GM18498 (cell line): ENCODE measurements around the gene PRR33.
"Not testable (repeated sequence)": the region's sequence is repeated elsewhere in the genome, so short reads cannot be mapped to it uniquely, and the experiment has no call there.

Experiments
- ATAC-seq: cut with Tn5 transposase; IDR thresholded peaks from one replicate; pipeline ENCODE4 v1.9.1; 2021; ENCODE audit warnings: mild to moderate bottlenecking, moderate library complexity; ENCODE audit not compliant: unreplicated experiment

PRR33 gene

GRCh38 chr11:1891831-1892115, at the start of gene PRR33:
PRR33 (minus strand) TSS chr11:1891895; CDS start chr11:1890584, 1,311 bp downstream.
- ATAC-seq, result no peak

DNA sequence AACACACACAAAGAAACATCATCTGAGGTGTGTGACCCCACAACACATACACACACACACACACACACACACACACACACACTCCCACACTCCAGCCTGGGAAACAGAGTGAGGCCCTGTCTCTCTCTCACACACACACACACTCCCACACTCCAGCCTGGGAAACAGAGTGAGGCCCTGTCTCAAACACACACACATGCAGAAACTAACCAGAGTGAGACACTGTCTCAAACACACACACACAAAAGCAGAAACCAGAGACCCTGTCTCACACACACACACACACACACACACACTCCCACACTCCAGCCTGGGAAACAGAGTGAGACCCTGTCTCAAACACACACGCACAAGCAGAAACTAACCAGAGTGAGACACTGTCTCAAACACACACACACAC, 48.1 kb upstream of the PRR33 start:
- ATAC-seq, result not testable (repeated sequence)

GRCh38 chr11:1939006-1939625, 47.4 kb upstream of the PRR33 start:
- no peak for ATAC-seq

DNA sequence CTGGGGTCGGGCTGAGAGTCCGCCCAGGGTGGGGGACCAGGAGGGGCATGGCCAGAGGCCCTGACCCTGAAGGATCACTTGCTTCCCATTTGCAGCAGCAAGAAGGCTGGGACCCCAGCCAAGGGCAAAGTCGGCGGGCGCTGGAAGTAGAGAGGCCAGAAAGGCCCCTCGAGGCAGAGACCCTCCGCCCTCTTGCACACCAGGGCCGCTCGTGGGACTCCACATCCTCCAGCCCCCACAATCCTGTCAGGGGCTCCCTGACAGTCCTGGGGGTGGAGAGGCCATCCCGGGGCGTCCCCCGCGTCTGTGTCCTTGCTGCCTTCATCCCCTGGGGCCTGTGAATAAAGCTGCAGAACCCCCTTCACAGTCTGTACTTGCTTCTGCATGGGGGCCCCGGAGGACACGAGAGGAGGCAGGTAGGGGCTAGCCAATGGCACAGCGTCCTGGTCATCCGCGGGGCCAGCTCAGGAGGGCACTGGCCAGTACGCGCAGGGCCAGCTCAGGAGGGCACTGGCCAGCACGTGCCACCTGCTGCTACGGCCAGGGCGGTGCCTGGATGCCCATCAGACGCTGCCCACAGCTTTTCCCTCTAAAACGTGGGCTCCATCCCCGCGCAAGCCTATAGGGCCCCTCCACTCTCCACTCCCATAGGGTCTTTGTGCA, 46.8 kb upstream of the PRR33 start:
- no peak for ATAC-seq

DNA sequence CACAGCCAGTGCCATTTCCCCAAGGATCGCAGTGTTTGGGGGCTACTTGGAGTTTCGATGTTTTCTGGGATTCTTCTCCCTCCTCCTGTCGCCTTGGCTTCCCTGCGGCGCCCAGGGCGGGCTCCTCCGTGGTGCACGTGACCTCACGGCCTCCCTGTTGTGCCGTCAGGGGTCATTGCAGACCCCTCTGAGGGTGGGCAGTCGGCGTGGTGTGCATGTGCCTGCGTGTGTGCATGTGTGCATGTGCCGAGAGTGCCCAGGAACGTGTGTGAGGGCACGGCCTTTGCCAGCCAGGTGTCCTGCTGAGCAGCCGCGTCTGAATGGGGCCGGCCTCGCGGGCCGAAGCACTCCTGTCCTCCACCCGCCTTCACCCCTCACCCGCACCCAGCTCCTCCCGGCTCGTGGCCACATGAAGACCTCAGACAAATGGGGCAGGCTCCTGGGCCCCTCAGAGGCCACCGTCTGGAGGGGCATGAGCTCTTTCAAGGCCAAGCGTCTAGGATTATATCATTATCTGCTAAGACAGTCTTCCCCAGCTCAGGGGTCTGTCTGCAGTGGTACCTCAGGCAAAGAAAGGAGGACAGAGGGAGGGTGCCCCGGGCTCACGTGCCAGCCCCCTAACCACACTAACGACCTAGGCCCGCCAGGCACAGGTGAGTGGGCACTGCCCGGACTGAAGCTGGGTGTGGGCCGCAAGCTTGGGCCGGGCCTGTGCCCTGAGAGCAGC, 46.1 kb upstream of the PRR33 start:
- no peak for ATAC-seq

GRCh38 chr11:1936781-1937615, 45.3 kb upstream of the PRR33 start:
- no peak for ATAC-seq

DNA sequence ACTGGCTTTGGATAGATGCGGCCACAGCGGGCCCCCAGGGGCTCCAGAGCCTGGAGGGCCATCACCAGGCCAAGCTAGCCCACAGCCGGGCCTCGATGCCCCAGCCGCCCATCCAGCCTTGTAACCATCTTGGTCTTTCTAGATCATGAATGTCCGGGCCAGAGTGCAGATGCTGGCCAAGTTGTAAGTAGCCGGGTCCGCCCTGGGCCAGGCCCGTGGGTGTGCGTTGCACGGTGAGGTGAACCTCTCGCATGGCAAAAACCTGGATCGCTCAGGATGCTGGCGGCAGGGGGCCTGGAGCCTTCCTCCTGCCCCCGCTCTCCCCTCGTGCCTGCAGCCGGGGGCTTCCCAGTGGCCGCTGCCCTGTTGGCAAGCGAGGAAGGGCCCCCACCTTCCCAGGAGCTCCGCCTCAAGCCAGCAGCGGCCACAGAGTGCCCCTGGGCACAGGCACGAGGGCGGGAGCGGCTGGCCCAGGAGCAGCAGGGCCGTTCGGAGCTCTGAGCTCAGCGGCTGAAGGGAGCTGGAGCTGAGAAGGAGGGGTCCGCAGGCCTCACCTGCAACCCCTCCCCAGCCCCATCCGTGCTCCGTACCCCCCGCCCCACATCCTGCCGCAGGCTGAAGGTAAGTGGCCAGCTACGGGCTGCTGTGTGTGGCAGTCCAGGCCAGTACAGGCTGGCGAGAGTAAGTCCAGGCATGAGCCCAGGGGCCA, 44.5 kb upstream of the PRR33 start:
- no peak for ATAC-seq

DNA sequence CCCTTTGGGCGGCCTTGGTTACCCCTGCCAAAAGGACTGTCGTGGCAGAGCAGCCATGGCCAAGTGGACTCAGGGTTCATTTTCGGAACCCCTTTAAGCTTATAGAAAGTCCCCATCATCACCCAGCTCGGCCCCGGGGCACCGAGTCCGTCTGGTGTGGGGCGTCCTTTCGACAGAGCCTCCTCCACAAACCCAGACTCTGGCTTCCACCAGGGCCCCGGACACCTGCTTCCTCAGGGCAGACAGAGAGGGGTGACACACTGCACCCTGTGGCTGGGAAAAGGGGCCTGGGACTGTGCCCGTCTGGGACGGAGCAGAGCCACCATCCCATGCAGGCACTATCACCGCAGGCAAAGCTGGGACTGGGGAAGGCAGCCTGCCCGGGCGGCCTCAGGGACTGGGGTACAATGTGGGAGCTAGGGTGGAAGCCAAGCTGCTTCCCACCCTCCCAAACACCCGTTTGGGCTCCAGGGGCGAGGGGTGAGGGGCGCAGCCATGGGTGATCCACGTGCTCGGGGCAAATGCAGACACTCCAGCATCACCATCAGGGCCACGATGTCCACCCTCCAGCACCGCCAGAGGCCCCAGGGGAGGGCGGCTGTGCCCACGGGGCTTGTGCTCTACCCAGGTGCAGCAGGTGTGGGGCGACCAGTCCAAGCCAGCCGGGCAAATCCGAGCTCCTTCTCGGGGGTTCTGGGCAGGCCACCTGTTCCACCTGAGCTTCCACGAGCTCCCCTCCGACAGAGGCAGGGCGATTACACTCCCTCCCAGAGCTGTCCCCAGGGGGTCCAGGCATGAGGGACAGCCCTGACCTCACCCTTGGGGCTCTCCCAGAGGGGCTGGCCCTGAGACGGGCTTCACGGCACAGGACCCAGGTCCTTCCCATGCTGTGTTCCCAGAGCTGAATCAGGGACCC, 43.7 kb upstream of the PRR33 start:
- no peak for ATAC-seq

DNA sequence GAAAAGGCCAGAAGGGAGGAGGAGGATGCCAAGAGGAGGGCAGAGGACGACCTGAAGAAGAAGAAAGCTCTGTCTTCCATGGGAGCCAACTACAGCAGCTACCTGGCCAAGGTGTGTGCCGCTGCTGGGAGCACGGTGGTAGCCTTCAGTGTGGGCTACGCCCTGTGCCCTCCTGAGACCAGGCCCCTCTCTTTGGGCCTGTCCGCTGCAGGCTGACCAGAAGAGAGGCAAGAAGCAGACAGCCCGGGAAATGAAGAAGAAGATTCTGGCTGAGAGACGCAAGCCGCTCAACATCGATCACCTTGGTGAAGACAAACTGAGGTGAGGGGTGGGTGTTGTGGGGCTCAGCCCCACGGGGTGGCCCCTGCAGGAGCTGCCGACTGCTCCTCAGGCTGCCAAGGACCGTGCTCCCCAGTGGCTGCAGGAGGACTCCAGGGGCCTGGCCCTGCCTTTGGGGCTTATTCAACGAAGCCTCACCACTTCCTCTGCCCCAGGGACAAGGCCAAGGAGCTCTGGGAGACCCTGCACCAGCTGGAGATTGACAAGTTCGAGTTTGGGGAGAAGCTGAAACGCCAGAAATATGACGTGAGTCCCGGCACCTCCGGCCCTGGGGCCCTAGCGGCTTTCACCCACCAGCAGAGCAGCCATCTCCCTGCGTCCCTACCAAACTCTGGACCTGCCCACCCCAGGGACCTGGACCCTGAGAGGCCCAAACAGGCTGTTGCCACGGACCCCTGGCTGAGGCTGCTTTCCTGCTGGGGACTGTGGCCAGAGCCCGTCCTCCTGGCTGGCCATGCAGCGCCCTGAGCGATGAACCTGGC, 42.9 kb upstream of the PRR33 start:
- ATAC-seq, result no peak

GRCh38 chr11:1933416-1934334, 42.0 kb upstream of the PRR33 start:
- ATAC-seq, result no peak

GRCh38 chr11:1932681-1933080, 41.0 kb upstream of the PRR33 start:
- no peak for ATAC-seq

- ATAC-seq, result no peak
Measured at GRCh38 chr11:1932105-1932480, 40.4 kb upstream of the PRR33 start.

DNA sequence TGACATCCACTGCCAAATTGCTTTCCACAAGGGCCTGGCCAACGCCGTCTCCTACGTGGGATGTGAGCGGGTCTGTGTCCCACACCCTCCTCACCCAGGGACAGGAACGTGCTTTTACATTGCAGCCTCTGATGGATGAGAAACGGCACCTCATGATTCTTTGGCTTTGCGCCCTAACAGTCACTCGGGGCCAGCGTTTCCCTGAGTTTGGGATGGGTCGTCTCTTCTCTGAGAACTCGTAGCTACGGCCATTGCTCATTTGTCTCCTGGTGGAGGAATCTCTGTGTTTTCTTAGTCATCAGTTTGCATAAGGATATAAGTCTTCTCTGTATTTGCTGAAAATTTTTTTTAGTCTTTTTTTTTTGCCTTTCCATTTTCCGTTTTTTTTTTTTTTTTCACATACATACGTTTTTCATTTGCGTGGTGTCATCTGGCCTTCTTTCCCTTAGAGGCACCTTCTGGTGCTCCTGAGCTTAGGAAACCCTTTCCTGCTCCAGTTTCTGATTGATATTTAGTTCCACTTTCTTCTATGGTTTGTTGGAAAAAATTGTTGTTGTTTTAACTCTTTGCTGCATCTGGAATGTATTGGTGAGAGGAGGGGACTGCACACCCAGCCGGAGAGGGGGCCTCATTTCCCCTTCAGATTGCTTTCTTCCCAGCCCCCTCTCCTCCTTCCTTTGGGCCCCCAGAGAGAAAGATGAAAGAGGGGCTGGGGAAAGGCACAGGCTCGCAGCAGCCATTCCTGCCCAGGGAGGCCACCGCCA, 39.8 kb upstream of the PRR33 start:
- ATAC-seq, result no peak

DNA sequence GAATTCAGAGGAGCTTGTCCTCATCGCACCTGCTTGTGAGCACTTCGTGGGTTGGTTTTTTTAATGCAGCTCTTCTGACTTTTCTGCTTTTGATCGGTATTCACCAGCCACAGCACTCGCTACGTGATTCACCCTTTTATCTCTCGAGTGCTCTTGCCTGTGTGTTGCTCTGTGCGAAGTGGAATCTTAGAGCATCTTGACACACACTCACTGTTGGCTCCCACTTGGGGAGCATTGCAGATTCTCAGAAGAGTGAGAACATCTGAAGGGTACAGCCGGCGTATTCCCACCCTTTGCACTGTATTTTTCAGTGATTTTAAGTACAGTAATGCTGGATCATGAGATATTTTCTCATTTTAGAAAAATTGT, 38.8 kb upstream of the PRR33 start:
- no peak for ATAC-seq

DNA sequence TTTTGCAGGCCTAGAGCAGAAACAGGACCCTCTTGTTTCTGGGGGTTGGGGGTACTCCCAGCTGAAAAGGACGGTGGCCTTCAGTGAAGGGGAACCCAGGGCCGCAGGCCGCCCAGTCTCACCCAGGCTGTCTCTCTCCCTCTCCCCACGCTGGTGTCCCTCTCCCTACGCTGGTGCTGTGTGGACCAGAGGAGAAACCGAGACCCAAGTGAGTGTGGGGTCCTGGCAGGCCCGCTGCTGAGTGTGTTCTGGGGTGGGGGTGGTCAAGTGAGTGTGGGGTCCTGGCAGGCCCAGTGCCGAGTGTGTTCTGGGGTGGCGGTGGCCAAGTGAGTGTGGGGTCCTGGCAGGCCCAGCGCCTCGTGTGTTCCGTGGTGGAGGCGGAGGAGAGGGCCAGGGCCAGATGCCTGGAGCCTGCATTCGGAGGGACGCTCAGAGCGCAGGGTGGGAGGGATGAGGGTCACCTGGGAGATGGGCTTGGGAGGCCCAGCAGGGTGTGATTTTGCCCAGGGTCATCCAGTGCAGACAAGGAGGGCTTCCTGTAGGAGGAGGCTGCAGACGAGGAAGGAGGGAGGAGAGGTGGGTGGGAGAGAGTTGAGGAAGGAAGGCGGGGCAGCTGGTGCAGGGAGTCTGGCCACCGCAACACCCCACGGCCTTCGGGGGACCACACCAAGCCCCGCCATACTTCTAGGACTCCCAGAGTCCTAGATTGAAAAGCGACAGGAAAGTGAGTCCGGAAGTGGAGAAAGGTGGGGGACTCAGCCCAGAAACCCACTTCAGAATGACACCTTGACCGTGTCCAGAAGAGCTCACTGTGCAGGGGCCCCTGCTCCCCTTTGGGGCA, 38.1 kb upstream of the PRR33 start:
- ATAC-seq, result no peak

GRCh38 chr11:1928891-1929541, 37.3 kb upstream of the PRR33 start:
- ATAC-seq, result no peak
